ENCODE results near the gene XRN1. TPM values are rescaled to one million over a fixed set of nuclear protein-coding genes. Genes with fewer than 3 reads are reported as not detected.
A peak's percentile ranks its signal among the peaks of the same experiment; 100 is the strongest.
"Not testable (repeated sequence)": the region's sequence is repeated elsewhere in the genome, so short reads cannot be mapped to it uniquely, and the experiment has no call there.

The XRN1 gene
- total and polyA plus RNA-seq, 3 donors from 2014 or later: 18.2 to 47.2 (median 39.8) TPM

GRCh38 chr3:142374687-142375086, 73.2 kb downstream of the XRN1 start:
- no peaks in the 10 kb centered on the region for H3K27me3 ChIP-seq
- H3K27ac ChIP-seq: no peak overlapping the region
- H3K36me3 ChIP-seq (ENCODE audit: low read depth, missing control alignments): no peaks in the 10 kb centered on the region
- H3K4me1 ChIP-seq: no peaks in the 10 kb centered on the region
- 94 to 96% methylated on average over 3 of the region's 3 CpGs for WGBS, 2 donors
- no peaks in the 10 kb centered on the region for H3K9me3 ChIP-seq
- TF ChIP-seq POLR2A (IDR thresholded peaks at IDR 0.05): no peak
- TF ChIP-seq, protein P1, sequence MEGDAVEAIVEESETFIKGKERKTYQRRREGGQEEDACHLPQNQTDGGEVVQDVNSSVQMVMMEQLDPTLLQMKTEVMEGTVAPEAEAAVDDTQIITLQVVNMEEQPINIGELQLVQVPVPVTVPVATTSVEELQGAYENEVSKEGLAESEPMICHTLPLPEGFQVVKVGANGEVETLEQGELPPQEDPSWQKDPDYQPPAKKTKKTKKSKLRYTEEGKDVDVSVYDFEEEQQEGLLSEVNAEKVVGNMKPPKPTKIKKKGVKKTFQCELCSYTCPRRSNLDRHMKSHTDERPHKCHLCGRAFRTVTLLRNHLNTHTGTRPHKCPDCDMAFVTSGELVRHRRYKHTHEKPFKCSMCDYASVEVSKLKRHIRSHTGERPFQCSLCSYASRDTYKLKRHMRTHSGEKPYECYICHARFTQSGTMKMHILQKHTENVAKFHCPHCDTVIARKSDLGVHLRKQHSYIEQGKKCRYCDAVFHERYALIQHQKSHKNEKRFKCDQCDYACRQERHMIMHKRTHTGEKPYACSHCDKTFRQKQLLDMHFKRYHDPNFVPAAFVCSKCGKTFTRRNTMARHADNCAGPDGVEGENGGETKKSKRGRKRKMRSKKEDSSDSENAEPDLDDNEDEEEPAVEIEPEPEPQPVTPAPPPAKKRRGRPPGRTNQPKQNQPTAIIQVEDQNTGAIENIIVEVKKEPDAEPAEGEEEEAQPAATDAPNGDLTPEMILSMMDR (IDR thresholded peaks at IDR 0.05): no peak
- intact Hi-C loops (cut with DNase I; ENCODE audit: low total_unique reads): no loop called here
- H3K4me3 ChIP-seq: no peak overlapping the region
- DNase-seq: no peak

- H3K9me3 ChIP-seq; H3K27ac ChIP-seq; H3K4me1 ChIP-seq; DNase-seq; H3K27me3 ChIP-seq; H3K4me3 ChIP-seq; intact Hi-C loops (cut with DNase I; ENCODE audit: low total_unique reads); H3K36me3 ChIP-seq (ENCODE audit: low read depth, missing control alignments): not testable (repeated sequence)
- 86 to 98% methylated on average over 6 of the region's 6 CpGs for WGBS, 2 donors
These were observed 78.3 kb downstream of the XRN1 start for GRCh38 chr3:142369576-142369975.

- no peaks in the 10 kb centered on the region for H3K27me3 ChIP-seq
- DNase-seq: no peak
- H3K4me3 ChIP-seq: no peak overlapping the region
- no peak for TF ChIP-seq POLR2A (IDR thresholded peaks at IDR 0.05)
- TF ChIP-seq, protein P1 (IDR thresholded peaks at IDR 0.05): peak in 1 of 3 experiments; percentile 22
- H3K4me1 ChIP-seq: no peaks in the 10 kb centered on the region
- intact Hi-C loops (cut with DNase I; ENCODE audit: low total_unique reads): no loop called here
- no peaks in the 10 kb centered on the region for H3K36me3 ChIP-seq (ENCODE audit: low read depth, missing control alignments)
- 62 to 63% methylated on average over 1 of the region's 1 CpG for WGBS, 2 donors
- H3K27ac ChIP-seq: no peak overlapping the region
- H3K9me3 ChIP-seq: no peaks in the 10 kb centered on the region
These were observed 81.4 kb downstream of the XRN1 start for GRCh38 chr3:142366434-142366833.

DNA sequence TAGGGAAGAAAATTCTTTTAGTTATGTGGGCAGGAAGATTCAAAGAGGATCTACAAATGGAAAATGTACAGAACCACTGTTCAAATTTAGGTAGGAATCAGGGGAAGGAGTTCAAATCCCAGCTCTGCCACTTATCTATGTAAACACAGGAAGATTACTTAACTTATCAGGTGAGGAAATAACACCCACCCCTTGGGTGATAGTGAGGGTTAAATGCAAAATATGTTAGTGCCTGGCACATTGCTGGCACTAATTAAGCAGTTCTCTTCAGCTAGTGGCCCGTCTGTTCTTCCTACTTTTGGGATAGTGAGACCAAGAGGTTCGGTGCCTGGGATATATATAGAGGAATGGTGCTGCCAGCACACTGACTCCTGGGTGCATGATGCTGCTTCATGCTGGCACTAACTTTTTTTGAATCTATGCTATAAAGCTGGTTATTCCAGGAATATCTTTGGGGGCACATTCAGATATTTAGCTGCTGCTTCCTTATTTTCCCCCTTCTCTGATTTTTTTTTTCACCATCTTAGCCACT, 83.8 kb downstream of the XRN1 start:
- Histone ChIP-seq H3K9me3 (no peaks in the 10 kb centered on the region), H3K4me3 (no peak overlapping the region), H3K27me3 (no peaks in the 10 kb centered on the region), H3K36me3 (ENCODE audit: low read depth, missing control alignments) (no peaks in the 10 kb centered on the region), H3K27ac (no peak overlapping the region), H3K4me1 (no peaks in the 10 kb centered on the region)
- intact Hi-C loops (cut with DNase I; ENCODE audit: low total_unique reads): no loop called here
- no peak for DNase-seq
- no peak for TF ChIP-seq POLR2A (IDR thresholded peaks at IDR 0.05)
- TF ChIP-seq, protein P1 (IDR thresholded peaks at IDR 0.05): no peak
- 90 to 94% methylated on average over 2 of the region's 2 CpGs for WGBS, 2 donors

- H3K27ac ChIP-seq; H3K4me1 ChIP-seq; H3K27me3 ChIP-seq; H3K36me3 ChIP-seq (ENCODE audit: low read depth, missing control alignments); H3K4me3 ChIP-seq; intact Hi-C loops (cut with DNase I; ENCODE audit: low total_unique reads); H3K9me3 ChIP-seq; DNase-seq: not testable (repeated sequence)
- WGBS, 2 donors: 90 to 94% methylated on average over 2 of the region's 2 CpGs
These were observed 84.4 kb downstream of the XRN1 start for GRCh38 chr3:142363433-142363832.

- TF ChIP-seq POLR2A (IDR thresholded peaks at IDR 0.05): no peak
- TF ChIP-seq, protein P1 (IDR thresholded peaks at IDR 0.05): no peak
- no peak for DNase-seq
- Histone ChIP-seq H3K36me3 (ENCODE audit: low read depth, missing control alignments) (no peaks in the 10 kb centered on the region), H3K27me3 (no peaks in the 10 kb centered on the region), H3K9me3 (no peaks in the 10 kb centered on the region), H3K4me1 (no peaks in the 10 kb centered on the region), H3K4me3 (no peak overlapping the region), H3K27ac (no peak overlapping the region)
- 92% methylated on average over 2 of the region's 2 CpGs for WGBS, 2 donors
- intact Hi-C loops (cut with DNase I; ENCODE audit: low total_unique reads): no loop called here
These were observed 88.5 kb downstream of the XRN1 start for GRCh38 chr3:142359367-142359766.
